ENCODE measurements around the gene APBB1.

- TF ChIP-seq CTCF (IDR thresholded peaks at IDR 0.05) (no peak), EP300 (IDR thresholded peaks at IDR 0.05) (no peak)
Observed at GRCh38 chr11:6413791-6414201, 5.1 kb downstream of the APBB1 start.
